GM21737 (cell line): ENCODE measurements around the gene SSR1.

ENCODE experiments used
- ATAC-seq: cut with Tn5 transposase; IDR thresholded peaks from one replicate; pipeline ENCODE4 v1.9.1; 2021; ENCODE audit warnings: mild to moderate bottlenecking, moderate library complexity; ENCODE audit not compliant: unreplicated experiment

Gene SSR1

GRCh38 chr6:7260291-7261031, 52.5 kb downstream of the SSR1 start:
- ATAC-seq, result no peak

- ATAC-seq, result no peak
These were observed 54.7 kb downstream of the SSR1 start for GRCh38 chr6:7258231-7258763.

- ATAC-seq, result no peak
These were observed 55.3 kb downstream of the SSR1 start for GRCh38 chr6:7257521-7258230.

GRCh38 chr6:7256785-7257184, 56.2 kb downstream of the SSR1 start:
- no peak for ATAC-seq

- no peak for ATAC-seq
These were observed 57.1 kb downstream of the SSR1 start for GRCh38 chr6:7255918-7256317.

- ATAC-seq, result no peak
These were observed 57.8 kb downstream of the SSR1 start for GRCh38 chr6:7254980-7255835.

GRCh38 chr6:7252390-7252789, 60.6 kb downstream of the SSR1 start:
- no peak for ATAC-seq

- no peak for ATAC-seq
These were observed 61.2 kb downstream of the SSR1 start for GRCh38 chr6:7251646-7252260.

- ATAC-seq, result no peak
These were observed 62.2 kb downstream of the SSR1 start for GRCh38 chr6:7250812-7251211.

- no peak for ATAC-seq
These were observed 62.9 kb downstream of the SSR1 start for GRCh38 chr6:7249946-7250643.

- ATAC-seq, result no peak
These were observed 63.6 kb downstream of the SSR1 start for GRCh38 chr6:7249391-7249790.

- ATAC-seq, result no peak
These were observed 65.2 kb downstream of the SSR1 start for GRCh38 chr6:7247828-7248227.

- ATAC-seq, result no peak
These were observed 65.9 kb downstream of the SSR1 start for GRCh38 chr6:7247179-7247456.

- ATAC-seq, result no peak
These were observed 66.4 kb downstream of the SSR1 start for GRCh38 chr6:7246401-7247178.

GRCh38 chr6:7245668-7246393, 67.2 kb downstream of the SSR1 start:
- ATAC-seq, result no peak

- no peak for ATAC-seq
These were observed 69.6 kb downstream of the SSR1 start for GRCh38 chr6:7243179-7243981.

GRCh38 chr6:7242835-7243178, 70.2 kb downstream of the SSR1 start:
- ATAC-seq, result no peak
